AG09319 (cell line): Measurements from ENCODE around the gene GIPC3.

Source experiments
- DNase-seq: peaks from one replicate; pipeline ENCODE4 v3.0.0-alpha.2; 2010; ENCODE audit warnings: low read depth; ENCODE audit errors: extremely low read depth
- TF ChIP-seq, protein P1 (sequence below): IDR thresholded peaks from 2 replicates; pipeline ENCODE4 v1.5.1; 2011; ENCODE audit warnings: low read depth, mild to moderate bottlenecking, inconsistent platforms, low read length, moderate library complexity

Gene GIPC3

DNA sequence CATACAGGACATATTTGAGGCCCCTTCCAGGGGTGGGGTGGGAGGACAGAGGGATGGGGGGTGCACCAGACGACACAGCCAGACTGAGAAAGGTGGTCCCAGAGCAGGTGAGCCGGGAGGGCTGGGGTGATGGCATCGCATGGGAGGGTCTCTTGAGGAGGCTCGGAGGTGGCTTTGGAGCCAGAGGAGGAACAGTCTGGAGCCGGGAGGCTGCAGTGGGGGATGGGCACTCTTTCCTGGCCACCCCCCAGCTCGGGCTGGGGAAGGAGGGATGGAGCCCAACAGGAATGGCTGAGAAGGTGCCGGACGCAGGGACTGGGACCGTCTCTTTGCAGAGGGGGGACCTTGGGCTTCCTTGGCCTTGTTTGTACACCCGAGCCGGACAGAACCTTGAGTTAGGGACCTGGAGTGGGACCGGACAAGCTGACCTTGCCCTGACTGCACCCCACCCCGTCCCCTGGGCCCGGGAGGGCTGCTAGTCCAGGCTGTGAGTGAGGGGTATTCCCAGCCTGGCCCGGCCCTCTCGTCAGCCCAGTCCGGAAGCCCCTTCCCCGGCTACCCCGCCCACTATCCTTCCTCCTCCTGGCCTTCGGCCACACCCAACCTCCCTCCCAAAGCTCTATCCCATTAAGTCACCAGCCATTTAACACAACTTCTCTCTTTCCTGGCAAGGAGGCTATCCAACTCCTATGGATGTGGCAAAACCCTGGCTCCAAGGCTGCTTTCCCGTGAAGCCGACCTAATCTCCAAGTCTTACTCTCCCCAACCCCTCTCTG lies 22.2 kb downstream of the GIPC3 start:
- DNase-seq = no peak

DNA sequence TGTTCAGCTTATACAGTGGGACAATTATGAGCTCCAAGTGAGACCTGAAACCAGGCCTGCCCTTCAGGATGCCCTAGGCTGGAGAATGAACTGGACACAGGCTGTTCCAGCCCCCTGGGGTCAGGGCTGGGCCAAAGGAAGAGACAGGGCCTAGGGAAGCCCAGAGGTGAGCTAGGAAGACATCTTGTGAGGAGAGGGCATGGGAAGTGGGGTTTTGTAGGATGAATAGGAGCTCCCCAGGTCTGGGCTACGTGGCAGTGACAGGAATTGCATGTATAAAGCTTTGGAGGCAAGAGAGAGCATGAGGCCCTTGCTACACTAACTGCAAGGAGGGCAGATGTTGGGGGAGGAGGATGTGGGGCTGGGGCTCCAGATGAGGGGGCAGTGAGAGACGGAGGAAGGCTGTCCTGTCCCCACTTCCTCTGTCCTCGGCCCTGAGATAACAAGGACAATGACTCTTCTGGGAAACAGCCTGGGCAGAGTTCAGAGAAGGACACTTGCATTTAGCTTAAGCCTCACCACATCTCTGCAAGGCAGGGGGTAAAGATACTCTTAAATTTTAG lies 22.9 kb downstream of the GIPC3 start:
- no peak for DNase-seq
- TF ChIP-seq, protein P1, sequence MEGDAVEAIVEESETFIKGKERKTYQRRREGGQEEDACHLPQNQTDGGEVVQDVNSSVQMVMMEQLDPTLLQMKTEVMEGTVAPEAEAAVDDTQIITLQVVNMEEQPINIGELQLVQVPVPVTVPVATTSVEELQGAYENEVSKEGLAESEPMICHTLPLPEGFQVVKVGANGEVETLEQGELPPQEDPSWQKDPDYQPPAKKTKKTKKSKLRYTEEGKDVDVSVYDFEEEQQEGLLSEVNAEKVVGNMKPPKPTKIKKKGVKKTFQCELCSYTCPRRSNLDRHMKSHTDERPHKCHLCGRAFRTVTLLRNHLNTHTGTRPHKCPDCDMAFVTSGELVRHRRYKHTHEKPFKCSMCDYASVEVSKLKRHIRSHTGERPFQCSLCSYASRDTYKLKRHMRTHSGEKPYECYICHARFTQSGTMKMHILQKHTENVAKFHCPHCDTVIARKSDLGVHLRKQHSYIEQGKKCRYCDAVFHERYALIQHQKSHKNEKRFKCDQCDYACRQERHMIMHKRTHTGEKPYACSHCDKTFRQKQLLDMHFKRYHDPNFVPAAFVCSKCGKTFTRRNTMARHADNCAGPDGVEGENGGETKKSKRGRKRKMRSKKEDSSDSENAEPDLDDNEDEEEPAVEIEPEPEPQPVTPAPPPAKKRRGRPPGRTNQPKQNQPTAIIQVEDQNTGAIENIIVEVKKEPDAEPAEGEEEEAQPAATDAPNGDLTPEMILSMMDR = no peak

More for the DNA sequence above, 22.2 kb downstream of the GIPC3 start:
- TF ChIP-seq, protein P1 = no peak

DNA sequence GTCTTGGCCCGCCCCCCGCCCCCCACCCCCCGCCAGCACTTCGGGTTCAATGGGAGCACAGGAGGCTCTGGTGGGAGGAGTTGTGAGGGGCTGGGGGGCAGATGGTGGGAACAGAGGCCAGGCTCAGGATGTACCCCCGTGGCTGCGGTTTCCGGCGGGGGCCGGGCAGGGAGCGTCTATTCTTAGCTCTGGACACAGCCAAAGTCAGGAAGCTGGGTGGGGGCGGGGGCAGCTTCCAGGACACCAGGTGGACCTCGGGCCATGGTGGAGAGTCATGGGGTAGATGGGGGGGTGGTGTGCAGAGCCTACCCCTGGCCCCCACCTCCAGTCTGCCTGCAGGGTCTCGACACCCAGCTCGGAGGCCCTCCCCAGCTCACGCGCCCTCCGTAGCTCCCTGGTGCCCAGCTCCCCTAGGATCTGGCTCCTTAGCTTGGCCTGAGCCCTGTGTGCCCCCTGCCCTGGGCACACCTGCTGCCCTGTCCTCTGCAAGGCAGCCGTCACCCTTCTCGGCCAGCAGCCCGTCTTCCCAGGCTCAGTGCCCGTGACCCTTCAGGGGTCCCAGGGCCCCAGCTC lies 23.6 kb downstream of the GIPC3 start:
- no peak for DNase-seq
- TF ChIP-seq, protein P1 = no peak

DNA sequence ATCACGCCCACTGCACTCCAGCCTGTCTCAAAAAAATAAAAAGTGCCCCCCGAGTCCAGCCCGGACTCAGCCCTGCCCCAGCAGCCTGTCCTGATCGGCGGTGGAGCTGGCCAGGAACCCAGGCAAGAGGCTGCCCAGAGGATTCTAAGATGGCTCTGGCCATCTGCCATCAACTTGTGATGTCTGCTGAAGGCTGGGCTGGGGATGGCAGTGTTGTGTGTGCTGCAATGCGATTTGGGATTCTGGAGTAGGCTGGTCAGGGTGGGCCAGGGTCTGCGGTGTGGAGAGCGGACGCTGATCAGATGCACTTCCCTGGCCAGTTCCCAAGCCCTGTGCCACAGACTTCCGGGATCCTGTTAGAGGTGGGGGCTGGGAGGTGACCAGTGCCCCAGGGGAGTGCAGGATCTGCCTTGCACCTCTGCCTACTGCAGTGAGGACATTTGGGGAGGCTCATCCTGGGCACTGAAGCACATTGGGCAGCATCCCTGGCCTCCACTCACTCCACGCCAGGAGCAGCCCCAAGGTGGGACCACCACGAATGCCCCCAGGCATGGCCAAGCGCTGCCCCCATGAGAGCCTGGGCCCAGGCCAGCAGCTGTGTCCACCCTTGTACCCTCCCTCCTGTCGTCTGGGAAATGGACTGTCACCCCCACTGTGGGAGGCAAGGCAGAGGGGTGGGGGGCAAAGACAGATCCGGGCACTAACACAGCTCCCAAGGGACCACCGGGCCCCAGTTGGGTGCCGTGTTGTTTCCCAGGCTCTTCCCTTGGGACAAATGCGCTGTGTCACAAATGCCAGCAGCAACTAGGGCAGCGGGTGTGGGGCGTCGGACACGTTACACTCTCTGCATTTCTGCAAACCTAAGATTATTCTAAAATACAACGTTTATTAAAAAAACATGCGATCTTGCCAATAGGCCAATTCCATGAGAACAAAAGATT lies 24.8 kb downstream of the GIPC3 start:
- TF ChIP-seq, protein P1 = no peak
- DNase-seq = no peak

DNA sequence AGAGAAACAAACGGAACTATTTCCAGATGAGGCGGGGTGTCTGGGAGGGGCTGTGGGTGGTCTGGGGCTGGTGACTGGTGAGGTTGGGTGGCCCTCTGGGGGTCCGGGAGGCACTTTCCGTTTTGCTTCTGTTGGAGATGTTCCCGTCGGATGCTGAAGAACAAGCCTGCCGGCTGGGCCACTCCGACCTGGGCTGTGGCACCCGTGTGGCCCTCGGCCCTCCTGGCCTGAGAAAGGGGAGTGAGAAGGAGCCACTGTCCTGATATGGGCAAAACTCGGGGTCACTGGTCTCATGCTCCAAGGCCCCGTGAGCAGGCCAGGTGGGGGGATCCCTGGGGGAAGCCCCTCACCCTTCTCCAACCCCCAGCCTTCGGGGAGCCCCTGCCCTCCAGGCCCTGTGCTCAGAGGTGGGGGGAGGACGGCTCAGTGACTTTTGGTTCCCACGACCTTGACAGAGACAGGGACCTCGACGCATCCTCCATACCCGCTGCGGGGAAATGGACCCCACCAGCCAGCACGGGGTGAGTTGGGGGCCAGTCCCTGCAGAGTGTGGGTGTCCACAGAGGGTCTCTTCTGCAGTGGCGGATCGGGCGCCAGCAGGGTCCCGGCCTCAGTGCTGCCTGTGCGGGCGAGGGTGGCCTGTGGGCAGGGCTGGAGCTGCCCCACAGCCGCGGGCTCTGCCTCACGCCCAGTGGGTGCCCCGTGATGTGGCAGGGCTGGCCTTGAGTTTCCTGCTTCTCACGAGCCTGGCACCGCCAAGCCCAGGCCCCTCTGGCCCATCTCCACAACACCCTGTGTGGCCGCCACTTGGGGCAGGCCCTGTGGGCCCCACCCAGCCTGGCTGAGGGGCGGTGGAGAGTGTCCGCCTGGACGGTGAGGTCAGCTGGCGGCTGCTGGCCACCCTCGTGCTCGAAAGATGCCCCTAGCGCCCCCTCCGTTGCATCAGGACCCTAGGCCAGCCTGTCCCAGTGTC lies 25.8 kb downstream of the GIPC3 start:
- no peak for DNase-seq
- TF ChIP-seq, protein P1 = no peak

DNA sequence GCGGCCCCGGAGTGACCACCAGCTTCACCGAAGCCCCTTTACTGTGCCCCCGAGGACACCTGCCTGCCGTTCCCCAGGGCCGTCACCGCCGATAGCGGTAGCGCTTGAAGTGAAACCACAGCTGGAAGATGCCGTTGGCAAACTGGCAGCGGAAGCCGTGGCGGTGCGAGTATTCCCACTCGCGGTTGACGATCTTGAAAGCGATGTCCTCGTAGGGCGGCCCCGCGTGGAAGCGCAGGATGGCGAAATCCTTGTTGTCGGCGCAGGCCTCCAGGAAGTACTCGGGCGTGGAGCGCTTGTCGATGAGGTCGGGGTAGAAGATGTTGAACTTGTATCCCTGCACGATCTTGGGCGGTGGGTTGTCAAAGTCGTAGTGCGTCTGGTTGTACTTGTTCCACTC lies 26.6 kb downstream of the GIPC3 start:
- DNase-seq = no peak
- TF ChIP-seq, protein P1 = no peak
